Ascending aorta (tissue), 2 donors: ENCODE data around the gene FAM234B. TPM values are rescaled to one million over a fixed set of nuclear protein-coding genes. Genes with fewer than 3 reads are reported as not detected.

Experiments
- DNase-seq, 2 donors: peaks; one replicate each; pipeline ENCODE4 v3.0.0-alpha.2; 2019; ENCODE audit warnings: low spot score in 2 of 2
- H3K27ac ChIP-seq, 2 donors: fragments of 200-600 bp; sonication (generic); one replicate each; pipeline ENCODE4 v1.5.1; 2016 to 2017; ENCODE audit warnings: mild to moderate bottlenecking in 1 of 2
- H3K27me3 ChIP-seq: fragments of 200-600 bp; sonication (generic); one replicate; pipeline ENCODE4 v1.5.1; 2017
- H3K36me3 ChIP-seq, 2 donors: fragments of 200-600 bp; sonication (generic); one replicate each; pipeline ENCODE4 v1.5.1; 2016
- H3K4me1 ChIP-seq, 2 donors: fragments of 200-600 bp; sonication (generic); one replicate each; pipeline ENCODE4 v1.5.1; 2016 to 2017; ENCODE audit warnings: mild to moderate bottlenecking in 1 of 2
- H3K4me3 ChIP-seq, 2 donors: fragments of 200-600 bp; sonication (generic); one replicate each; pipeline ENCODE4 v1.5.1; 2016 to 2017; ENCODE audit warnings: mild to moderate bottlenecking in 1 of 2
- H3K9me3 ChIP-seq, 2 donors: fragments of 200-600 bp; sonication (generic); one replicate each; pipeline ENCODE4 v1.5.1; 2016
- intact Hi-C: fragments of 100-400 bp; cut with DNase I; formaldehyde crosslinking; loops from one replicate; pipeline ENCODE4 v1.15.1; 2023
- total RNA-seq: library from RNA; depleted of rRNA; stranded (reverse); fragments of >200 nt; gene quantifications from one replicate; pipeline ENCODE4 v1.1.0, GENCODE V29; 2016
- TF ChIP-seq, protein P1 (sequence below), 3 experiments: fragments of 200-600 bp in 2 of 3; fragments of 450-650 bp in 1 of 3; sonication (generic) in 2 of 3; IDR thresholded peaks; one replicate each; pipeline ENCODE4 v1.5.1; 2016 to 2019; ENCODE audit warnings: antibody characterized with exemption in 3 of 3, mild to moderate bottlenecking in 1 of 3, moderate library complexity in 1 of 3

FAM234B gene
- total RNA-seq, 1 donor from 2014 or later: 6.7 TPM

DNA sequence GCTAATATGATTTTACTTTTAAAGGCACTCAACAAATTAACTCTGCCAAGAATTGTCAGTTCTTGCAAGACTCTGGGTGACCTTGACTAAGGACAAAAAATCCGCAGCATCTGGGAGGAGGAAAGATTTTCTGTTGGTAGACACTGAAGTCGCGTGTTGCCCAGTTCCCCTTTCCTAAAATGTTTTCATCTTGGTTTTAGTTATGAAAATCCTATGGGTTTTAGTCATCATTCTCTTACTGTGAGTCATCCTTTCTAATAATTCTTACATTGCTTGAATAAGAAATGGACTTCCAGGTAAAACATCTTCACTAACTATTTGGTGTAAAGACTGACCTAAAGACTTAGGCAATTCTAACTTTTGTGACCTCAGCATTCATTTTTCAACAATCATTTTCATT lies 50.2 kb downstream of the FAM234B start:
- TF ChIP-seq, protein P1, sequence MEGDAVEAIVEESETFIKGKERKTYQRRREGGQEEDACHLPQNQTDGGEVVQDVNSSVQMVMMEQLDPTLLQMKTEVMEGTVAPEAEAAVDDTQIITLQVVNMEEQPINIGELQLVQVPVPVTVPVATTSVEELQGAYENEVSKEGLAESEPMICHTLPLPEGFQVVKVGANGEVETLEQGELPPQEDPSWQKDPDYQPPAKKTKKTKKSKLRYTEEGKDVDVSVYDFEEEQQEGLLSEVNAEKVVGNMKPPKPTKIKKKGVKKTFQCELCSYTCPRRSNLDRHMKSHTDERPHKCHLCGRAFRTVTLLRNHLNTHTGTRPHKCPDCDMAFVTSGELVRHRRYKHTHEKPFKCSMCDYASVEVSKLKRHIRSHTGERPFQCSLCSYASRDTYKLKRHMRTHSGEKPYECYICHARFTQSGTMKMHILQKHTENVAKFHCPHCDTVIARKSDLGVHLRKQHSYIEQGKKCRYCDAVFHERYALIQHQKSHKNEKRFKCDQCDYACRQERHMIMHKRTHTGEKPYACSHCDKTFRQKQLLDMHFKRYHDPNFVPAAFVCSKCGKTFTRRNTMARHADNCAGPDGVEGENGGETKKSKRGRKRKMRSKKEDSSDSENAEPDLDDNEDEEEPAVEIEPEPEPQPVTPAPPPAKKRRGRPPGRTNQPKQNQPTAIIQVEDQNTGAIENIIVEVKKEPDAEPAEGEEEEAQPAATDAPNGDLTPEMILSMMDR (IDR thresholded peaks at IDR 0.05): no peak
- no peak for DNase-seq
- Histone ChIP-seq H3K4me3 (no peak overlapping the region), H3K27ac (peak overlapping the region in 1 of 2 donors; percentile 4), H3K36me3 (no peaks in the 10 kb centered on the region), H3K4me1 (peaks cover 7 to 28% of the 10 kb centered on the region in 2 donors), H3K27me3 (no peaks in the 10 kb centered on the region), H3K9me3 (no peaks in the 10 kb centered on the region)
- intact Hi-C loops: no loop called here

- TF ChIP-seq, protein P1 (IDR thresholded peaks at IDR 0.05): no peak
- no peak overlapping the region for H3K4me3 ChIP-seq
- no peak for DNase-seq
- no peaks in the 10 kb centered on the region for H3K9me3 ChIP-seq
- intact Hi-C loops: loop anchor here (5.0 kb wide), 5 partner anchors 118 to 1677 kb away; partner anchors contain the start of genes APOLD1 and GPRC5A
- peaks cover 11 to 35% of the 10 kb centered on the region in 2 donors for H3K4me1 ChIP-seq
- no peaks in the 10 kb centered on the region for H3K36me3 ChIP-seq
- H3K27ac ChIP-seq: peak overlapping the region in 1 of 2 donors; percentile 94
- no peaks in the 10 kb centered on the region for H3K27me3 ChIP-seq
Observed at GRCh38 chr12:13095266-13095995, 51.2 kb downstream of the FAM234B start.

GRCh38 chr12:13097491-13098011 lies 53.4 kb downstream of the FAM234B start:
- peaks cover 13 to 50% of the 10 kb centered on the region in 2 donors for H3K4me1 ChIP-seq
- DNase-seq: peak in 1 of 2 donors; percentile 83

DNA sequence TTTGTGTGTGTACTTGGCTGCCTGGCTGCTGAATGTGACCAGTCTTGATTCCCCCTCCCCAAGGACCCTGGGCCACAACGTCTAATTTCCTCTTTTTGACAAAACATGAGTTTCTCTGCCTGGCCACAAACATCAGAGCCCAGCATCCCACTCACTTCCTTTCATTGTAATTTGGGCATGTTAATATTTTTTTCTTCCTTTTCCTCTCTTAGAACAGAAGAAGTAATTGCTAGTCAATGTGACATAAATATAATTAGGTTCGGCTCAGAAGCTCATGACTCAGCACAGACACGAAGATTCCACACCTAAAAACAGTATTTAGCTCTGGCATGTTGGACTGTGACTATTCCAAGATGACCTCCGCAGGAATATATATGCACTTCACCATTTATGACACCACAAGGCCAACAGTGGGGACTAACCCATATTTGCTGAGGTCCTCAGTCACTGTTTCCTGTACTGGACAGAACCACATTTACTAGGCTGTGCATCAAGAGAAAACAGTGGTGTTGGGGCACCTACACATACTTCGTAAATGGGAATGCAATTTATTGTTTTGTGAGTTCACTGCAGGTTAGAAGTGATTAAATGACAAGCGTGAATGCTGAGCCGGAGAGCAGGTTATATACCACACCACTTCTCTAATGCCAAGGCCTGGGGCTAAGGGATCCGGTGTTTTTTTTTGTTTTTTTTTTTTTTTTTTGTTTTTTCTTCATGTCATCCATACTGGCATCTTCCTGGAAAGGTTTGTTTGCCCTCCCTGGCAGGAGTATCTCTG lies 55.1 kb downstream of the FAM234B start:
- Histone ChIP-seq H3K4me3 (no peak overlapping the region), H3K36me3 (no peaks in the 10 kb centered on the region), H3K4me1 (peaks cover 10 to 42% of the 10 kb centered on the region in 2 donors), H3K27ac (peak overlapping the region; percentile 92 to 94), H3K27me3 (no peaks in the 10 kb centered on the region), H3K9me3 (no peaks in the 10 kb centered on the region)
- intact Hi-C loops: loop anchor here (5.0 kb wide), 5 partner anchors 122 to 1673 kb away; partner anchors contain the start of genes APOLD1 and GPRC5A
- TF ChIP-seq, protein P1 (IDR thresholded peaks at IDR 0.05): no peak
- no peak for DNase-seq

More at GRCh38 chr12:13097491-13098011, 53.4 kb downstream of the FAM234B start:
- TF ChIP-seq, protein P1 (IDR thresholded peaks at IDR 0.05): no peak
- Histone ChIP-seq H3K27me3 (no peaks in the 10 kb centered on the region), H3K9me3 (no peaks in the 10 kb centered on the region), H3K4me3 (peak overlapping the region; percentile 32 to 36), H3K36me3 (no peaks in the 10 kb centered on the region), H3K27ac (peak overlapping the region; percentile 92 to 94)
- intact Hi-C loops: loop anchor here (1.0 to 5.0 kb wide), 7 partner anchors 53 to 1675 kb away; partner anchors contain the start of genes APOLD1, FAM234B and GPRC5A

- no peaks in the 10 kb centered on the region for H3K9me3 ChIP-seq
- intact Hi-C loops: loop anchor here (2.0 to 10.0 kb wide), 8 partner anchors 73 to 1672 kb away; partner anchors contain the start of genes APOLD1, DDX47 and GPRC5A
- no peak for DNase-seq
- peaks cover 10 to 42% of the 10 kb centered on the region in 2 donors for H3K4me1 ChIP-seq
- H3K27ac ChIP-seq: peak overlapping the region; percentile 92 to 94
- no peaks in the 10 kb centered on the region for H3K36me3 ChIP-seq
- peak overlapping the region; percentile 53 to 63 for H3K4me3 ChIP-seq
- TF ChIP-seq, protein P1 (IDR thresholded peaks at IDR 0.05): no peak
- H3K27me3 ChIP-seq: no peaks in the 10 kb centered on the region
Observed at GRCh38 chr12:13099844-13100604, 55.8 kb downstream of the FAM234B start.
